ENCODE measurements around the gene TNFSF8.

The TNFSF8 gene

DNA sequence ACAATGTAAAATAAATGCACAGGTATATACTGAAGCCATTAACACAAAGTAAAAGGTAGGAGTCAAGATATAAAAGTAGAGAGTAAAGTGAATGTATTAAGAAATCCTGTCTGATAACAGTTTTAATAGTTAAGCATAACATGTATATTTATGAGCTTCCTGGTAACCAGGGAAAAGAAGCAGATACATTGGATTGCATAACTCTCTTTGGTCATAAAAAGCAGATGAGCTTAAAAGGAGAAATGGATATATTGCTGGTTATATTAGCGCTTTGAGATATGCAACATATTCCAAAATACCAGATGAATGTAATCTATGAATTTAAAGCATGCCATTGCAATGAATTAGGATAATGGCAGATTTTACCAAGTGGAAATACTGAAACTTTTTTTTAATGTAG, 6.2 kb upstream of the TNFSF8 start:
- no peak for DNase-seq (ENCODE audit: low read depth in 3 of 3)

DNA sequence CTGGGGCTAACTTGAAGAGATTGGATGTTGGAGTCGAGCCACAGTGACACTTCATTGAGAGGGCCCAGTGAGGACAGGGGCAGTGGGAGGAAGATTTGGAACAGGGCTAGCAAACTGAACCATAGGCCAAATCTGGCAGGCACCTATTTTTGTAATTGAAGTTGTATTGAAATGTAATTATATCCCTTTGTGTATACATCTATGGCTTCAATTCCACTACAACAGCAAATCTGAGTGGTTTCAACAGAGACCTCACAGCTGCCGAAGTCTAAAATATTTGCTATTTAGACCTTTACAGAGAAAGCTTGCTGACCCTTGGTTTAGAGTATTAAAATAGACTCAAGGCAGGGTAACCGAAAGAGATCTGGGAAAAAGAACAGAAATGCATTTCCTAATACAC, 4.7 kb upstream of the TNFSF8 start:
- no peak for DNase-seq (ENCODE audit: low read depth in 3 of 3)

DNA sequence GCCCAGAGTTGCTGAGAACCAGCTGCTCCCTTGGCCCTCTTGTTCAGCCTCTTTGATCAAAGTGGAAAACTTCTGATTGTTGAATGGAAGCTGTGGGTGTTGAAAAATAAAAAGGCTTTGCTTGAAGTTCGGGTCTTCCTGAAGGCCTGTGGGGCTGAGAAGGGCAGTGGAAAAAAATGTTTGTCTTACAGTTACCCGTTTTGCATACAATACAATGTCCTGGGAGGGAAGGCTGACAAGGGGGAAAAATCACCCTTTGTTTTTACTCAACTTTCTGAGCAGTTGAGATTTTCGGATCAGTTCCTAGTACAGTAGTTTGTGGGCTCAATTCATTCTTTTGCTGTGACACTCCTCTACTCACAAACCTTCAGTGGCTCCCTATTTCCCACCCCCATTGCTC, 2.1 kb upstream of the TNFSF8 start:
- DNase-seq (ENCODE audit: low read depth in 3 of 3), result no peak

DNA sequence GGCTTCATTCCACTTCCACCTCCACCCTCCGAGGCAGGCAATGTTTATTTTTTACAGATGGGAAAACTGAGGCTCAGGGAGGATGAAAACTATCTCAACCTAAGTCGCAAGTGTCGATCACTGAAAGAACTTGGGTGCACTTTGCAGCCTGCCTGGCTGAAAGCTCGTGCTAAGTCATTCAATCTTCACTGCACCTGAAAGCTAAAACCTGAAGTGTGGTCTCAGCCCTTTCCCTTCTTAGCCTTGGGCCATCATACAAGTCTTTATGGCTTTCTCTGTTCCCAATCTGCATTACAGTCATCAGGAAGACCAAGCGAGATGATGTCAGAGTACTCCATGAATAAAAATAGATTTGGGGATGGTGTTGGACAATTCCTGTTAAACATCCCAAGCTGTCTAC, 1.0 kb upstream of the TNFSF8 start:
- no peak for DNase-seq (ENCODE audit: low read depth in 3 of 3)

DNA sequence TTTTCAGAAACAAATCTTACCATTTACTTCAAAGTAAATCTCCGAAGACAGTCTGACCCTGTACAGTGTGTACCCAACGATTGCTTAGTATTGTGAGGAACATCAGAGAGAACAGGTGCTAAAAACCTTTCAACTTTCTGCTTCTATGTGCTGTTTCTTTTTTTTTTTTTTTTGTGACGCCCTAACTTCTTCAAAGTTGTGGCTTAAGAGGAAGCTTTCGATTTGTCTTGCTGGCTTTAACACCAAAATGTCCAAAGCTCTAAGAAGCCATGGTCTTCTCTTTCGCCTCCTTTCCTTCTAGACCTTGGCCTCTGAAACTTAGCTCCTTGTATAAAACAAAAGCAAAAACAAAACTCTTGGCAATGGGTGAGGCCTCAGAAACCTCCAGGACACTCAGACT, 1.2 kb downstream of the TNFSF8 start:
- no peak for DNase-seq (ENCODE audit: low read depth in 3 of 3)

DNA sequence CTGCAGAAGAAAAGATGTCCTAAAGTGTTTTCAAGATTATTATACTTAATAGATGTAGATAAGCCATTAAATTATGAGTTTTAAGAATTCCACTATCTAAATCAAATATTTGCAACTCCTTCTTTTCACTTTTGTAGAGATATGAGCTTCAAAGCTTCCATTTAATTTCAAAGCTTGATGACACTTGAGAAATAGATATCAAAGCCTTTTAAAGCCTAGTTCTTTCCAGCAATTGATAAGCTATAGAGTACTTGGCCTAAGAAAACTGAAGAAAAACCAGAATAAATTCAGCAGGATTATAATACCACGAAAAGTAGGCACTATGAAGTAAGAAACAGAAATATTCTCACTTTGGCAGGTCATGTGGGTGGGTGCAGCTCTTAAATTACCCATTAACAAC, 1.7 kb downstream of the TNFSF8 start:
- DNase-seq (ENCODE audit: low read depth in 3 of 3), result no peak

DNA sequence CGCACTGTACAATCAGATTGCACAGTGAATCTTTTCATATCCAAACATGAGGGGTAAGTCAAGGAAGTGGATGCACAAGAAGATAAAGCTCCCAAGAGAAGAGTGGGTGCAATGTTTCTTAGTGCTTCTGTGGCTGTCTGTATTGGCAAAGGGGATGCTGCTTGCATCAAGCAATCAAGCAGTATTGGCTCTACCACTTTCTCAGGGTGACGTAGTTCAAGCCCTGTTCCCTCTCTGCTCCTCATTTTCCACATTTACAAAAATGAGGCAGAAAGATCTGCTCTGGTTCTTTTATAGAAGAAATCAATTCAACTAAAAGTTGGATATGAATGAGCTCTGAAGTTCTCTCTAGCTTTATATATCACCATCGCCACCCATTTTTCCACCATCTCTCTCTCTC, 2.3 kb downstream of the TNFSF8 start:
- no peak for DNase-seq (ENCODE audit: low read depth in 3 of 3)

DNA sequence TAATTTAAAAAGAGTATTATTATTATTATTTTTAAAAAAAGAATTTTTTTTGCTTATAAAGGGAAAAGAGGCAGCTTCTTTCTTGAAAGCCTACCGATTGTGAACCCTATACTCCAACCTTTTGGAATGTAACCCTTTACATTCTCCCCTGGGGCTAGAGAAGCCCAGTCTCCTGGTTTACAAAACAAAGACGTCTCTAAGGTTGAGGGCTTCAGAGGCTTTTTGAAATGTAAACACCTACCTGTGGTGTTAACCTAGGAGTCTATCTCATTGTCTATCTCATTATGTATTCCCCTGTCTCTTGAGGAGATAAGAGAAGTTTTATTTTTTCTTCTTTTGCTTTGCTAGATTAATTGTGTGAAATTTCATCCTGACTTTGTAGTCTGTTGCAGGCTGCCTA, 4.7 kb downstream of the TNFSF8 start:
- no peak for DNase-seq (ENCODE audit: low read depth in 3 of 3)

DNA sequence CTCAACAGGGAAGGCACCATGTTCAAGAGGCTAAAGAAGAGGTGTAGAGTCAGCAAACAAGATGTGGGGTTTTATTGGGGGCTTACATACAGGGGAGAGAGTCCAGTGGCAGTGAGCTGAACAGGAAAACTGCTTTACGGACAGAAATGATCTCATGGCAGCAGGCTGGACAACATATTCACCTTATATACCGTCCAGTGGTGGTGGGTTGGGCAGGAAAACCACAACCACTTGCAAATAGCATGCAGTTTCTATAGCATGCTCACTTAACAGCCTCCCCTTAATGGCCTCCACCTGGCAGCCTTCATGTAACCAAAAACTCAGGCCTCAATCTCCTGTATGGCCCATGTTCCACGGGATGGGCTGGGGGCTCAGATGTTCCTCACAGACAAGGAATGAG, 5.4 kb downstream of the TNFSF8 start:
- DNase-seq (ENCODE audit: low read depth in 3 of 3), result no peak

DNA sequence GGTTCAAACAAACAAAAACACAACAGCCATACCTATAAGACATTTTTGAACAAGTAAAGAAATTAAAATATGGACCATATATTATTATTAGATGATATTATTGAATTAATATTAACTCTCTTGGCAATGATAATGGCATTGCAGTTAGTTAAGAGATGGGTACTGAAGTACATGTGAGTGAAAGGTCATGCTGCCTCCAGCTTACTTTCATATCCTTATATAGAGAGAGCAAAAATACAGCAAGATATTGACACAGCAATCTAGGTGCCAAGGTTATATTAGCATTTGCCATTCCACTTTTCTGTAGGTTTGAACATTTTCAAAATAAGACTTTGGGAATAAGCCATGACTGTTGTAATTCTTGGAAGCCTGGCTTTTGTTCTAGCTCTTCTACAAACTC, 6.1 kb downstream of the TNFSF8 start:
- DNase-seq (ENCODE audit: low read depth in 3 of 3), result no peak

DNA sequence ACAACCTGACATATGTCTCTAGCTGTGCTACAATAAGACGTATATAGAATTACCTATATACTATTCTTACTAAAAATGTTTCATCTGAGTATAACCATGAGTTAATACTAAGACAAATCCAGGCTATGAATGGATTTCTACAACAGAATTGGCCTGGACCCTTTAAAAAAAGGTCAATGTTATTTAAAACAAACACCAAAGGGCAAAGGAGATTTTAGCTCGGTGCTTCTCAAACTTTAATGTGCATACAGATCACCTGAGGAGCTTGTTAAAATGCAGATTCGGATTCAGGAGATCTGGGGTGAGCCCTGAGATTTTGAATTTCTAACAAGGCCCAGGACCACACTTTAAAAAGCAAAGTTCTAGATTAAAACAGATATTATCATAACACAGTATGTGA, 6.5 kb downstream of the TNFSF8 start:
- no peak for DNase-seq (ENCODE audit: low read depth in 3 of 3)

DNA sequence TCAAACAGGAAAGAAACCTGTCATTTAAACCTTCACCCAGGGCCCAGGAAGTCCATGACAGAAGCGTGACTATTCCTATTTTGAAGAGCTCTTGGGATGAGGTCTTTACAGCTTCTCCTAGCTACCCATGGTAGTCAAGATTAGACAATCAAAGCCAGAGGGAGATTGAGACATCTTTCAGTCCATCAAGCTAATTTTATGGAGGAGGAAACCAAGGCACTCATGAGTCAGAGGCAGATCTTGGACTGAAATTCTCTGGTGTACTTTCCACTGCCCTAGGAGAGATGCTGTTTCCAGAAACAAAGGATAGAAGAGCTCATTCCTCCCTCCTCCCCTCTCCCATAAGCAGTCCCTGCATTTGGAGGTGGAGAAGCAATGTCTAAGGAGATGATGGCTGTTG, 9.2 kb downstream of the TNFSF8 start:
- DNase-seq (ENCODE audit: low read depth in 3 of 3), result no peak

DNA sequence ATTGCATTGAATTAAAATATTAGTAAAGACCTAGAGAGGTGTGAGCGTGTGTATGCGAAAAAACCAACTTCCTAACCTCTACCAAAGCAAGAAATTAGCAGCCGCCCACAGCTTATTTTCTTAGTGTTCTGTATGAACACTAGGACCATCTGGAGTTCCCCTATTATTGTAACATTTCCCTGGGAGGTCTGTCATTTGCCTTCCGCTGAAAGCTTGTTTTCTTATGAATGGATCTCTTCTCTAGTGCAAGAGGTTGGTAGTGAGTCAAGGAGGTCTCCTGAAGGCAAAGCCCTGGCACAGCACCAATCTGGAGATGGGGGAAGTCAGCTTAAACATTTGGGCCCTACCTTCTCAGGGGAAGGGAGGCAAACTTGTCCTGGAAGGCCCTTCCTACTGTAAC, 10.8 kb downstream of the TNFSF8 start:
- DNase-seq (ENCODE audit: low read depth in 3 of 3), result no peak

DNA sequence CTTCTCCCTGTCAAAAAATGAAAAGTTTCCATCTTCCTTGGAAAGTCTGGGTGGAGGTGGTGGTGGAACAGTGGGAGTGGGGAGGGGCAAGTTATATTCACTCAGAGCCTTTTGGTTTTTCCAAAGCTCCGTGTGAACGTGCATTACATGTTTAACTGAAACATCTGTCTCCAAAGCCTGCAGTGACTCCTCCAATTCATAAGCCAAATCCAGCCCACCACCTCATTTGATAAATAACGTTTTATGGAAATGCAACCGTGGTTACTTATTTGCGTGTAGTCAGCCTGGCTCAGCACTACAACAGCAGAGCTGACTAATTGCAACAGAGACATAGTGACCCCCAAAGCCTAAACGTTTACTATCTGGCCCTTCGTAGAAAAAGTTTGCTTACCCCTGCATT, 13.9 kb downstream of the TNFSF8 start:
- DNase-seq (ENCODE audit: low read depth in 3 of 3), result no peak

DNA sequence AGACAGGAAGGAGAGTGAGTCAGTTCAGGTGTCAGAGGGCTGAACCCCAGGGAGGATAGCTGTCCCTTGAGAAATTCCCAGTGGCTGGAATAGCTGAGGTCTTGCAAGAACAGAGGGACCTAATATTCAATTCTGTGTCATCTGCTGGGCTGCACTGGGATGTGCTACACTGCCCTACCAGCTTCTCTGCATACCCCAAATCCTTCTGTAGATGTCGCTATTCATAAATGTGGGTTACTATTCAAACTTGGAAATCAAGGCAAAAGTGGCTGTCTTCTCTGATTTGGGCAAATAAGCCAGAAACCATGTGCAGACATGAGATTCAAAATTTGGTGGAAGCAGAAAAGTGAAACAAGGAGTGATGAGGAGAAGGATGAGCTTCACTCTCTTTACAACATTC, 16.3 kb downstream of the TNFSF8 start:
- DNase-seq (ENCODE audit: low read depth in 3 of 3), result no peak

DNA sequence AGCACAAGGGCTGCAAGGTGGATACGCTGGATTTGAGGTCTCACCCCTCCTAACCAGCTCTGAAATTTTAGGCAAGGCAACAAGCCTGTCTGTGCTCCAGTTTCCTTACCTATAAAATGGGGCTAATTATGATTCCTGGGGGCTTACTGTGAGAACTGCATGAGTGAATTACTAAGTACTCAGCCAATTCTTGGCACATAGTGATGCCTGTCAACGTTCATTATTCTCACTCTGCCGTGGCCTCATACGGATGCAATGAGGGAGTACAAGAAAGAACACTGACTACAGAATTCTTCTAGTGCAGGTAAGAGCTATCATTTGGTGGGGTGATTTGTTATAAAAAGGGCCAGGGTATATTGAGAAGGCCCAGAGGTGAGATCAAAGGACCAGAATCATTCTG, 16.7 kb downstream of the TNFSF8 start:
- DNase-seq (ENCODE audit: low read depth in 3 of 3), result no peak

DNA sequence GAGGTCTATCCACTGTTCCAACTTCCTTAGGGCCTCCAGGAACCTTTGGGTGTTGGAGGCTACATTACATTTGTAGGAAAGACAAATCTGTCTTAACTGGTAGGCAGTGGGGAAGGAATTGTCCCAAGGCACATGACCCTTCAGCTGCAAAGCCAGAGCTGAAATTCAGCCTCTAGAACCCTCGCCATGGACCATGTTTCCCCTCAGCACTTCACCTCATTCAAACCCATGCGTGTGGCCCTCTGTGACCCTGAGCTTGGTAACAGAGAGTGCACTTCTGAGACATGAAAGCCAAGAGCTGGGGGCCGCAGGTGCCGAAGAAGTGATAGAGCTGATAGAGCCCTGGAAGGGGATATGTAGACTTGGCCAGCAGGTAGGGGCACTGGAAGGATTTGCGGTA, 17.2 kb downstream of the TNFSF8 start:
- no peak for DNase-seq (ENCODE audit: low read depth in 3 of 3)

DNA sequence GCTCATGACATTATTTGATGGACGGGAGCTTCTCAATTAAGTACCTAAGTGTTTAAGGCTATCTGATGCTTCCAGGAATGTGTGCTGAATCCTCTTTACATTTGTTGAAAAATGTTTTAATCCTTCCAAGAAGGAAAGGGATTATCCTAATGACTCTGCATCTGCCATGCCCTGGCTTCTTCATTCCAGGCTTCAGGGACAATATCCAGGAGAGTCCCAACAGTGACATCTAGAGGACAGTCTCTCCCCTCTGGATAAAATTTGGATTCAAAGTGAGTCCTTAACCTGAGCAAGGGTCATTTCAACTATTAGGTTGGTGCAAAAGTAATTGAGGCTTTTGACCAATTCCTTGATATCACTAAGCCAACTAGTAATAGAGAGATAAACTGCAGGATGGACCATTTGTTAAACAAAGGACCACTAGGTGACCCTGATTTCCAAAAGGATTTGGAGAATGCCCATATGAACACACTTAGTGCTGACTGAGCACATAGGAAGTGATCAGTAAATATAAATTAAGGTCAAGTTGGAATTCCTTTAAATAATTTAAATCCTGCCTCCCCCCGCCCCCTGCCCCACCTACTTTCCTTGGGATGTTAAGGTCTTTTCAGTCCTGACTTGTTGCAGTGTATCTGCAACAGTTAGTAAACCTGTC, 19.1 kb downstream of the TNFSF8 start:
- no peak for DNase-seq (ENCODE audit: low read depth in 3 of 3)

DNA sequence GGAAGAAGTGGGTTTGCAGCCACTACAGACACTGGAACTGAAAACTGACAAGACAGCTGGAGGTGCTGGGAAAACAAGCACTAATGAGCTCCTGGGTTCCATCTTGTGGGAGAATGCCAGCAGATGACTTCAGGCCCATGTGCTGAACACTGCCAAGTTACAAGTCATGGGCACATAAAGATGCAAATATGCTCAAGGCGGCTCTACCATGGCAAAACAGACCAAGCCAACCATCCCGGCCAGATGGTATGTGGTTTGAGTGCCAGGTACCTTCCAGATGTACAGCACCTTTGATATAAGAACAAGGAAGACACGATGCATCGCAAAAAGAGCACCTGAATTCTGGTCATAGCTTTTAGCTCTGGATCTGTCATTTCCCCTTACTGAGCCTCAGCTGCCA, 19.9 kb downstream of the TNFSF8 start:
- no peak for DNase-seq (ENCODE audit: low read depth in 3 of 3)

DNA sequence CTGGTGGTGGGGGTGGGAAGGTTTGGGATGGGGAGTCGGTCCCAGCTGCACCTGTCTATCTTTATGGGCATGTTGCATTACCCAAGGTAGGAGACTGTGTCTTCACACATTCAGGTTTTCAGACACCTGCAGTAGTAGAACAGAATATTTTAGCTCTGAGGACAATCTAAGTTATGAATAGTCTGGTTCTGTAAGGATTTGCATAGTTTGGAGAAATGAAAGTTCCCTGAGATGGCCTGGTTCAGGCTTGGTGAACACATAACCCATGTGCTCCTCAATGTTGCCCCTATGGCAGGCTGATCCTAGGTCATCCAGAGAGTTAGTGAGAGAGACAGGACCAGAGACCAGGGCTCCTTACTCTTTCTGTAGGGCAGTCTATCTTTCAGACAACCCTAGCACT, 20.7 kb downstream of the TNFSF8 start:
- DNase-seq (ENCODE audit: low read depth in 3 of 3), result no peak

DNA sequence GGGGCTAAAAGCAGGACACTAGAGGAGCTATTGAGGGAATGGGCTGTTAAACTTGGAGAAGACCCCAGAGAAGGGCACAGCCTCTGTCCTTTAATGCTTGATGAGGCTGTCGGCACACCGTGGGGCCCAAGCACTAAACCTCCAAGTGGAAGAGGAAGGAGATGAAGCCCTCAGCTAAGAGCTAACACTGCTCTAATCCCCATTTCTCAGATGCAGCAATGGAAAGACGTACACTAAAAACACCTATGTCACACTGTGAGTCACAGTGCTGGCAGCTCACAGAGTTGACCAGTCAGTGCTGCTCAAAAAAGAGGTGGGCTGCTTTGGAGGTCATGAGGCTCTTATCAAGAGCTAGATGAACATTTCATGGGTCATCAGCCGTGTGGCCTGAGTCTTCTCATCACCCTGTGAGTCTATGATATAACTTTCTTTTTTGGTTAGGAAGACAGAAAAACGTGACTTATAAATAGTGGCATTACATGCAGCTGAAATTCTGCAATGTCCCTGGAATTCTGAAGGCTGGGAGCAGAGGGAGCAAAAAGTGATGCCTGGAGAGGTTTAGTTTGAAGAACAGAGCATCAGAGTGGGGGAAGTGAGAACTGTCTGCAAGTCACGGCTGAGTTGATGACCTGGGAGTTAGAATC, 21.5 kb downstream of the TNFSF8 start:
- no peak for DNase-seq (ENCODE audit: low read depth in 3 of 3)

DNA sequence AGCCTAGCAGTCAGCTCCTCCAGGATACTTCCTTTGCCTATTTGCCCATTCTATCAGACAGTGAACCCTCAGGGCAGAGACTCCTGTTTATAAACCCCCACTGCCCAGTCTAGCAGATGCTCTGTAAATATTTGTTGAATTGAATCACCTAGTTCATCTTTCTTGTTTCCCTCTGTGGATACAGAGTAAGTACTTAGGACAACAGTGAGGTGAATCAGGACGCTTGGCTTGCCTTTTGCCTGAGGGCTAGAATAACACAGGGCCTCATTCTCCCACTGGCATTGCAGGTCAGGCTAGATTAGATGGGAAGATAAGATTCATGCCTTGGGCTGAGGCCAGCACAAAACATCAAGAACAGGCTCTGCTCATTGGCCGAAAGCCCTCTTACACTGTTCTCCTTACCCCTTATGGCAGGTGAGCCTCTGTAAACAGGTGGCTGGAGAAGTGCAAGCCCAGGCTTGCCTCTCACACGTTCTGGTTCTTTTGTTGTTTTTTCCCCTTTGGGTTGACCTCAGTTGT, 22.2 kb downstream of the TNFSF8 start:
- DNase-seq (ENCODE audit: low read depth in 3 of 3), result no peak

DNA sequence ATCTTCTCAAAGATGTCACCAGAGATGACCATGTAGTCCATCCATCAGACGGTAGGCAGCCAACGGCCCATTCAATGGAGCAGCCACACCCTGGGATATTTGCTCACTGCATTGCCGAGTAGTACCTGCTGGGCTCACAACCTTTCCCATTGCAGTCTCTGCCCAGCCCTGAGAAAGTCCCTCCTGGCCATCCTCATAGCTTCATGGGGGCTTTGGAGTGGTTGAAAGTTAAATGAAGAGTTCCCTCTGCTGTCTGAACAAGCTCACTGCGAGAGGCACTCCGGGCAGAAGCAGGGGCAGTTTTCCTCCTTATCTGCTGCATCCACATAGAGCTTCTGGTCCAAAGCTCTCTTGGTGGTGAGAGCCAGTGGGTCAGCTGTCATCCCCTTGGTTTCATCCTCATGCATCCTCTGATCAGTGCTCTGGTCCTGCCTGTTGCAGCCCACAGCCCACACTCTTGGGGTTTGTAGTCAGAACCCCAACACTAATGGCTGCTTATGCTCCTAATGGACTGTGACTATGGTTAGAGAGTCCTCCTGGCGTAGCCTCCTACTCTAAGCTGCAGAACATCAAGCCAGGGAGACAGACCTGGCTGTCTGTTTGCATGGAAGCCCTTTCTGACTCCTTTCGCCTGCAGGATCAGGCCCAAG, 23.3 kb downstream of the TNFSF8 start:
- no peak for DNase-seq (ENCODE audit: low read depth in 3 of 3)

Data from stimulated activated CD4-positive, alpha-beta T cell treated with anti-CD3 and anti-CD28 coated beads, TNF-alpha, amount 100 ng/mL, for 48 hours (primary cell).